Measurements from ENCODE around the gene DPP10. TPM values are rescaled to one million over a fixed set of nuclear protein-coding genes. Genes with fewer than 3 reads are reported as not detected.
"Not testable (repeated sequence)": the region's sequence is repeated elsewhere in the genome, so short reads cannot be mapped to it uniquely, and the experiment has no call there.

DPP10 gene
- under 1 TPM; 0.29 to 0.33 (median 0.32) TPM for total RNA-seq

- Histone ChIP-seq H3K4me1 (no peaks in the 10 kb centered on the region), H3K36me3 (no peaks in the 10 kb centered on the region), H3K27ac (no peak within 1 kb of the TSS), H3K4me3 (no peak within 1 kb of the TSS), H3K27me3 (no peaks in the 10 kb centered on the region), H3K9me3 (no peaks in the 10 kb centered on the region)
- TF ChIP-seq POLR2AphosphoS5 (IDR thresholded peaks at IDR 0.05) (no peak), CTCF (IDR thresholded peaks at IDR 0.05) (no peak), POLR2A (IDR thresholded peaks at IDR 0.05) (no peak)
- DNase-seq (ENCODE audit: low spot score in 2 of 2), result no peak
- intact Hi-C loops (cut with DNase I; ENCODE audit: low total_unique reads), result no loop called here
Measured at GRCh38 chr2:114442510-114442909, at the start of gene DPP10. DPP10 (plus strand) TSS chr2:114442641.

DNA sequence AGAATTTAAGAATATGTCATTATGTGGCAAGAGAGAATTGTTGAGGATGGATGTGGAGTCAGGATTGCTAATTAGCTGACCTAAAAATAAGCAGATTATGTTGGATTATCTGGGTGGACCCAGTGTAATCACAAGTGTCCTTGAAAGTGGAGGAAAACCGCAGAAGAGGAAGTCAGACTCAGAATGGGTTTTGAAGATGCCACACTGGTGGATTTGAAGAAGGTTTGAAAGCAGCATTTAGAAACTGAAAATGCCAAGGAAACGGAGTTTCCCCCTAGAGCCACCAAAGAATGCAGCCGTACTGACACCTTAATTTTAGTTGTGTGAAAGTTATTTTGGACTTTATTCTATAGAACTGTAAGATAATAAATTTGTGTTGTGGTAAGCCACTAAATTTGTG lies 41.6 kb upstream of the DPP10 start:
- Histone ChIP-seq H3K36me3 (no peaks in the 10 kb centered on the region), H3K9me3 (no peaks in the 10 kb centered on the region), H3K27me3 (no peaks in the 10 kb centered on the region), H3K27ac (no peak overlapping the region), H3K4me3 (no peak overlapping the region), H3K4me1 (no peaks in the 10 kb centered on the region)
- no peak for TF ChIP-seq CTCF (IDR thresholded peaks at IDR 0.05)
- TF ChIP-seq POLR2AphosphoS5 (IDR thresholded peaks at IDR 0.05), result no peak
- TF ChIP-seq POLR2A (IDR thresholded peaks at IDR 0.05), result no peak
- no peak for DNase-seq (ENCODE audit: low spot score in 2 of 2)
- intact Hi-C loops (cut with DNase I; ENCODE audit: low total_unique reads), result no loop called here

DNA sequence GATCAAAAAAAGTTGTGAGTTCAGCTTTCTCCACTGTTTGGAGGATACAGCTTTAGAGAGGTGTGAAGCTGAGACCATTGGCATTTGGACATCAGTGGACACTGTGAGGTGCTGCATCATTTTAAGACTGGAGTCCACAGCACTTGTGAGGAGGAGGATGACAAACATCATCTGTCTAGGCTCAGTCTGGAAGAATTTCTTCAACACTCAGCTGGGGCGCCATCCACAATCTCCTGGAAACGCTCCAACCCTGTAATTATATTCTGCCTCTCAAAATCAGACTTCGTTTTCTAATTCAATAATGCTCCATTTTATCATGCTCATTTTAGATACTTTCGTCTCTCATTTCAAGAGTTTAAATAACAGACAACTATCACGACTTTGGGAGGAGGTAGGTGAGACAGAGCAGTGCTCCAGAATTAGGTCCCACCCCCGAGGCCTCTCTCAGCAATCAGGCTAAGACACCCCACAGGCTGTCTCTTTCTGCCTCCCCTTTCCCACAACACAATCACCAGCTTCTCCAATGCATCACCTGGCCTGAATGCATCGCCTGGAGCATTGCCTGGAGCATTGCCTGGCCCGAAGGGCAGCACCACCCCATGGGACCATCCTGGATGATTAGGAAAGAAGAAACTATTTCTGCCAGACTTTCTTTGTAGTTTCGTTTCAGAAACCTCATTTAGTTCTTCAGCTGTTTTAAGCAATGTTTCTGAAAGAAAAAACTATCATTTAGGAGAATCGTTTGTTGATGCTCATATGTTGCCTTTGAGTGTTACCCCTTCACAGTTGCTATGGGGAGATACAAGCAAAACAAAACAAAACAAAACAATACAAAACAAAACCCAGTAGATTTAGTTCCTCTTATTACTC lies 37.0 kb upstream of the DPP10 start:
- DNase-seq (ENCODE audit: low spot score in 2 of 2), result no peak
- Histone ChIP-seq H3K27ac (no peak overlapping the region), H3K36me3 (no peaks in the 10 kb centered on the region), H3K4me1 (no peaks in the 10 kb centered on the region), H3K9me3 (no peaks in the 10 kb centered on the region), H3K27me3 (no peaks in the 10 kb centered on the region), H3K4me3 (no peak overlapping the region)
- TF ChIP-seq POLR2AphosphoS5 (IDR thresholded peaks at IDR 0.05) (no peak), POLR2A (IDR thresholded peaks at IDR 0.05) (no peak), CTCF (IDR thresholded peaks at IDR 0.05) (no peak)
- intact Hi-C loops (cut with DNase I; ENCODE audit: low total_unique reads), result no loop called here

GRCh38 chr2:114406347-114406746 lies 36.1 kb upstream of the DPP10 start:
- Histone ChIP-seq H3K27me3 (no peaks in the 10 kb centered on the region), H3K27ac (no peak overlapping the region), H3K4me3 (no peak overlapping the region), H3K9me3 (no peaks in the 10 kb centered on the region), H3K36me3 (no peaks in the 10 kb centered on the region), H3K4me1 (no peaks in the 10 kb centered on the region)
- intact Hi-C loops (cut with DNase I; ENCODE audit: low total_unique reads), result no loop called here
- DNase-seq (ENCODE audit: low spot score in 2 of 2), result no peak
- no peak for TF ChIP-seq POLR2A (IDR thresholded peaks at IDR 0.05)
- no peak for TF ChIP-seq CTCF (IDR thresholded peaks at IDR 0.05)
- no peak for TF ChIP-seq POLR2AphosphoS5 (IDR thresholded peaks at IDR 0.05)

DNA sequence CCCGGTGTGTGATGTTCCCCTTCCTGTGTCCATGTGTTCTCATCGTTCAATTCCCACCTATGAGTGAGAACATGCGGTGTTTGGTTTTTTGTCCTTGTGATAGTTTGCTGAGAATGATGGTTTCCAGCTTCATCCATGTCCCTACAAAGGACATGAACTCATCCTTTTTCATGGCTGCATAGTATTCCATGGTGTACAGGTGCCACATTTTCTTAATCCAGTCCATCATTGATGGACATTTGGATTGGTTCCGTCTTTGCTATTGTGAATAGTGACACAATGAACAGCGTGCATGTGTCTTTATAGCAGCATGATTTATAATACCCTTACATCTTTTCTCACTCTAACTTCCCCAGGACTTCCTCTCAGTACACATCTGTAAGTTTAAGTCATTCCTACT lies 35.1 kb upstream of the DPP10 start:
- H3K9me3 ChIP-seq; H3K27ac ChIP-seq; H3K4me1 ChIP-seq; H3K4me3 ChIP-seq; H3K27me3 ChIP-seq; H3K36me3 ChIP-seq; DNase-seq (ENCODE audit: low spot score in 2 of 2); intact Hi-C loops (cut with DNase I; ENCODE audit: low total_unique reads): not testable (repeated sequence)
